HCT116 (cell line): ENCODE results near the gene CYP27A1. TPM values are rescaled to one million over a fixed set of nuclear protein-coding genes. Genes with fewer than 3 reads are reported as not detected.

ENCODE experiments used
- ATAC-seq: fragments of 200-7000 bp; cut with Tn5 transposase; 2 replicates; pipeline ENCODE4 v1.9.1; 2020; ENCODE audit warnings: mild to moderate bottlenecking, moderate library complexity
- BruUV-seq: library from RNA; stranded (reverse); fragments of 400-500 nt; replicated peaks from 2 replicates; lab custom pipeline; 2021; lab: Mats Ljungman, UMichigan
- CTCF ChIA-PET: fragments of 300-600 bp; sonication (Branson Sonifier 250); formaldehyde crosslinking; loops from one replicate; lab custom pipeline; 2021; ENCODE audit warnings: antibody characterized with exemption; lab: Charles Lee
- POLR2A ChIA-PET: fragments of 300-600, 350-600 bp; sonication (Branson Sonifier 250); formaldehyde crosslinking; loops from one replicate; lab custom pipeline; 2021; ENCODE audit warnings: antibody characterized with exemption; lab: Charles Lee
- RAD21 ChIA-PET, 2 experiments: fragments of 300-600 bp; sonication (Branson Sonifier 250); formaldehyde crosslinking; loops; one replicate each; lab custom pipeline; 2023; ENCODE audit warnings: low total read pairs in 2 of 2; ENCODE audit not compliant: uncharacterized antibody in 2 of 2, unreplicated experiment in 2 of 2, low non-redundant PET in 1 of 2; lab: Charles Lee
- DNase-seq: peaks from one replicate; pipeline ENCODE4 v3.0.0-alpha.2; 2010; ENCODE audit warnings: low read depth, low spot score
- H2AFZ ChIP-seq: fragments of 200-600 bp; shearing (Covaris generic), sonication (generic); 2 replicates; pipeline ENCODE4 v1.6.1; 2017; ENCODE audit warnings: low read depth, mixed run types, mixed read lengths, antibody characterized with exemption, low read length; ENCODE audit not compliant: poor library complexity, severe bottlenecking
- H3K27ac ChIP-seq: 2 replicates; pipeline ENCODE4 v1.5.1; 2012; ENCODE audit warnings: low read depth, low read length
- H3K27me3 ChIP-seq: fragments of 200-600 bp; sonication (generic); 2 replicates; pipeline ENCODE4 v1.6.1; 2016; ENCODE audit warnings: mixed run types, low read length, mixed read lengths; ENCODE audit not compliant: insufficient read depth
- H3K36me3 ChIP-seq, 2 experiments: fragments of 200-500 bp in 1 of 2; fragments of 200-600 bp in 1 of 2; sonication (Bioruptor generic) in 1 of 2; sonication (generic) in 1 of 2; 2 replicates each; pipeline versions ENCODE4 v1.5.1 to v1.6.1; 2014 to 2016; ENCODE audit warnings: low read length in 2 of 2, inconsistent platforms in 1 of 2, mixed read lengths in 1 of 2, mixed run types in 1 of 2; ENCODE audit not compliant: insufficient read depth in 2 of 2, control insufficient read depth in 1 of 2
- H3K4me1 ChIP-seq, 2 experiments: fragments of 200-600 bp in 1 of 2; sonication (generic) in 1 of 2; 2 replicates each; pipeline versions ENCODE4 v1.5.1 to v1.6.1; 2012 to 2017; ENCODE audit warnings: low read length in 2 of 2, inconsistent platforms in 1 of 2, mild to moderate bottlenecking in 1 of 2, mixed read lengths in 1 of 2, mixed run types in 1 of 2, moderate library complexity in 1 of 2; ENCODE audit not compliant: insufficient read depth in 2 of 2, control insufficient read depth in 1 of 2
- H3K4me2 ChIP-seq: fragments of 200-600 bp; sonication (generic); 2 replicates; pipeline ENCODE4 v1.6.1; 2017; ENCODE audit warnings: mixed run types, low read length, mixed read lengths
- H3K4me3 ChIP-seq, 2 experiments: fragments of 200-600 bp in 1 of 2; sonication (generic) in 1 of 2; replicated peaks in 1 of 2; 2 replicates each; pipeline ENCODE4 v1.5.1; 2011 to 2016; ENCODE audit warnings: low read length in 2 of 2, control low read depth in 1 of 2, low read depth in 1 of 2, mild to moderate bottlenecking in 1 of 2, mixed read lengths in 1 of 2, mixed run types in 1 of 2
- H3K79me2 ChIP-seq: fragments of 200-600 bp; sonication (generic); 2 replicates; pipeline ENCODE4 v1.6.1; 2017; ENCODE audit warnings: mild to moderate bottlenecking, mixed run types, low read length, moderate library complexity, mixed read lengths; ENCODE audit not compliant: insufficient read depth
- H3K9ac ChIP-seq: fragments of 200-600 bp; sonication (generic); 2 replicates; pipeline ENCODE4 v1.6.1; 2016; ENCODE audit warnings: low read length, mixed read lengths
- H3K9me2 ChIP-seq: fragments of 200-600 bp; sonication (generic), shearing (Covaris generic); 2 replicates; pipeline ENCODE4 v1.6.1; 2017; ENCODE audit warnings: mixed run types, mild to moderate bottlenecking, moderate library complexity; ENCODE audit not compliant: insufficient read depth
- H3K9me3 ChIP-seq, 2 experiments: fragments of 200-500 bp in 1 of 2; fragments of 200-600 bp in 1 of 2; sonication (Bioruptor generic) in 1 of 2; sonication (generic) in 1 of 2; 2 replicates each; pipeline ENCODE4 v1.6.1; 2014 to 2017; ENCODE audit warnings: low read length in 2 of 2, mixed read lengths in 2 of 2, inconsistent platforms in 1 of 2, low read depth in 1 of 2, mild to moderate bottlenecking in 1 of 2, mixed run types in 1 of 2, moderate library complexity in 1 of 2; ENCODE audit not compliant: control insufficient read depth in 1 of 2, insufficient read depth in 1 of 2
- H4K20me1 ChIP-seq: fragments of 200-600 bp; sonication (generic), shearing (Covaris generic); 2 replicates; pipeline ENCODE4 v1.6.1; 2017; ENCODE audit warnings: mixed run types, mild to moderate bottlenecking, moderate library complexity; ENCODE audit not compliant: insufficient read depth
- CEBPB ChIP-seq: IDR thresholded peaks from 2 replicates; pipeline ENCODE4 v1.6.1; 2012; ENCODE audit warnings: low read depth
- EGR1 ChIP-seq: IDR thresholded peaks from 2 replicates; pipeline ENCODE4 v1.6.1; 2012; ENCODE audit warnings: low read depth
- ELF1 ChIP-seq: IDR thresholded peaks from 2 replicates; pipeline ENCODE4 v1.6.1; 2012; ENCODE audit warnings: low read depth, borderline replicate concordance
- EZH2 ChIP-seq: fragments of 200-600 bp; sonication (generic); IDR thresholded peaks from 2 replicates; pipeline ENCODE4 v1.6.1; 2017; ENCODE audit warnings: antibody characterized with exemption, mixed run types
- FOSL1 ChIP-seq: IDR thresholded peaks from 2 replicates; pipeline ENCODE4 v1.6.1; 2012; ENCODE audit warnings: low read depth
- JUND ChIP-seq: IDR thresholded peaks from 2 replicates; pipeline ENCODE4 v1.6.1; 2012
- POLR2A ChIP-seq: IDR thresholded peaks from 2 replicates; pipeline ENCODE4 v1.7.0; 2011; ENCODE audit warnings: borderline replicate concordance; ENCODE audit not compliant: insufficient read depth, insufficient read length; ENCODE audit errors: extremely low read depth
- RAD21 ChIP-seq: IDR thresholded peaks from 2 replicates; pipeline ENCODE4 v1.6.1; 2012; ENCODE audit warnings: low read depth, mild to moderate bottlenecking
- SIN3A ChIP-seq: IDR thresholded peaks from 2 replicates; pipeline ENCODE4 v1.6.1; 2012; ENCODE audit warnings: low read depth
- SRF ChIP-seq: IDR thresholded peaks from 2 replicates; pipeline ENCODE4 v1.6.1; 2012; ENCODE audit warnings: low read depth
- TCF7L2 ChIP-seq: IDR thresholded peaks from 2 replicates; pipeline ENCODE4 v1.7.0; 2011; ENCODE audit warnings: borderline replicate concordance, inconsistent platforms; ENCODE audit not compliant: insufficient read depth, insufficient read length; ENCODE audit errors: extremely low read depth
- ZBTB33 ChIP-seq: IDR thresholded peaks from 2 replicates; pipeline ENCODE4 v1.6.1; 2011; ENCODE audit warnings: mild to moderate bottlenecking, low read length, moderate library complexity; ENCODE audit not compliant: insufficient replicate concordance; ENCODE audit errors: extremely low read depth
- ZFX ChIP-seq: fragments of 450-650 bp; IDR thresholded peaks from 2 replicates; pipeline ENCODE4 v1.6.1; 2017
- ZNF274 ChIP-seq: fragments of 200-500 bp; sonication (Bioruptor generic); IDR thresholded peaks from 2 replicates; pipeline ENCODE4 v1.6.1; 2014; ENCODE audit warnings: mild to moderate bottlenecking, low read depth, low read length, inconsistent platforms
- intact Hi-C: fragments of 100-400 bp; cut with micrococcal nuclease; formaldehyde crosslinking; loops from 2 replicates; pipeline ENCODE4 v1.10.0; 2022
- total RNA-seq: library from RNA; stranded (reverse); gene quantifications from one replicate; pipeline ENCODE4 v1.2.1, GENCODE V29; 2021; ENCODE audit not compliant: unreplicated experiment
- TF ChIP-seq, protein P1 (sequence below): IDR thresholded peaks from 2 replicates; pipeline ENCODE4 v1.6.1; 2012
- TF ChIP-seq, protein P2 (sequence below), 3 experiments: fragments of 200-600 bp in 1 of 3; sonication (generic) in 1 of 3; IDR thresholded peaks in 2 of 3; conservative IDR thresholded peaks in 1 of 3; 2 replicates each; pipeline ENCODE4 v1.5.1; 2012 to 2017; ENCODE audit warnings: low read depth in 2 of 3, low read length in 2 of 3, antibody characterized with exemption in 1 of 3, borderline replicate concordance in 1 of 3, control low read depth in 1 of 3, mild to moderate bottlenecking in 1 of 3, mixed read lengths in 1 of 3, mixed run types in 1 of 3, moderate library complexity in 1 of 3; ENCODE audit not compliant: insufficient read depth in 1 of 3

The CYP27A1 gene
- total RNA-seq, 1 experiment from 2014 or later: 1.6 TPM

- TF ChIP-seq ZBTB33 (no peak), SRF (no peak)
Measured at GRCh38 chr2:218756599-218757377, 25.2 kb upstream of the CYP27A1 start (continued).

- ChIA-PET CTCF (interaction anchor here (1.1 kb wide), 1 partner anchor 31 kb away, joined by 3 read pairs; no protein-coding TSS in a partner anchor), RAD21 (no interaction called here), POLR2A (no interaction called here)
- no TSS peak for BruUV-seq
- Histone ChIP-seq H3K36me3 (peaks cover under 1 to 3% of the 10 kb centered on the region in 2 experiments; a peak in 1 of 4 replicates), H2AFZ (no peak overlapping the region), H4K20me1 (no peaks in the 10 kb centered on the region), H3K9me2 (no peaks in the 10 kb centered on the region), H3K9me3 (no peaks in the 10 kb centered on the region), H3K79me2 (no peaks in the 10 kb centered on the region), H3K27ac (no peak overlapping the region), H3K4me3 (no peak overlapping the region), H3K9ac (no peak overlapping the region), H3K4me2 (no peak overlapping the region), H3K27me3 (no peaks in the 10 kb centered on the region), H3K4me1 (0 out of 4 replicates have a peak, but pooled peaks cover 0 to 3% of the 10 kb centered on the region in 2 experiments)
- intact Hi-C loops: no loop called here
- TF ChIP-seq SIN3A (no peak), ZNF274 (no peak), POLR2A (no peak), FOSL1 (no peak), CEBPB (no peak), EZH2 (no peak), RAD21 (no peak), TCF7L2 (no peak), ZFX (no peak), SRF (no peak), ELF1 (no peak), ZBTB33 (no peak), JUND (no peak), EGR1 (no peak)
- TF ChIP-seq, protein P1, sequence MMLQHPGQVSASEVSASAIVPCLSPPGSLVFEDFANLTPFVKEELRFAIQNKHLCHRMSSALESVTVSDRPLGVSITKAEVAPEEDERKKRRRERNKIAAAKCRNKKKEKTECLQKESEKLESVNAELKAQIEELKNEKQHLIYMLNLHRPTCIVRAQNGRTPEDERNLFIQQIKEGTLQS: no peak
- TF ChIP-seq, protein P2, sequence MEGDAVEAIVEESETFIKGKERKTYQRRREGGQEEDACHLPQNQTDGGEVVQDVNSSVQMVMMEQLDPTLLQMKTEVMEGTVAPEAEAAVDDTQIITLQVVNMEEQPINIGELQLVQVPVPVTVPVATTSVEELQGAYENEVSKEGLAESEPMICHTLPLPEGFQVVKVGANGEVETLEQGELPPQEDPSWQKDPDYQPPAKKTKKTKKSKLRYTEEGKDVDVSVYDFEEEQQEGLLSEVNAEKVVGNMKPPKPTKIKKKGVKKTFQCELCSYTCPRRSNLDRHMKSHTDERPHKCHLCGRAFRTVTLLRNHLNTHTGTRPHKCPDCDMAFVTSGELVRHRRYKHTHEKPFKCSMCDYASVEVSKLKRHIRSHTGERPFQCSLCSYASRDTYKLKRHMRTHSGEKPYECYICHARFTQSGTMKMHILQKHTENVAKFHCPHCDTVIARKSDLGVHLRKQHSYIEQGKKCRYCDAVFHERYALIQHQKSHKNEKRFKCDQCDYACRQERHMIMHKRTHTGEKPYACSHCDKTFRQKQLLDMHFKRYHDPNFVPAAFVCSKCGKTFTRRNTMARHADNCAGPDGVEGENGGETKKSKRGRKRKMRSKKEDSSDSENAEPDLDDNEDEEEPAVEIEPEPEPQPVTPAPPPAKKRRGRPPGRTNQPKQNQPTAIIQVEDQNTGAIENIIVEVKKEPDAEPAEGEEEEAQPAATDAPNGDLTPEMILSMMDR (IDR thresholded peaks at IDR 0.05 in 2 of 3, conservative IDR thresholded peaks at IDR 0.05 in 1 of 3; ENCODE audit: borderline replicate concordance in 1 of 3, insufficient read depth in 1 of 3, low read depth in 2 of 3, low read length in 2 of 3): no peak
- DNase-seq (no peak), ATAC-seq (no peak)
Measured at GRCh38 chr2:218761795-218762194, 20.2 kb upstream of the CYP27A1 start.
